Stimulated activated CD4-positive, alpha-beta T cell treated with anti-CD3 and anti-CD28 coated beads, Interleukin-1b, Interleukin-23, amount 100 ng/mL, for 48 hours (primary cell): Measurements from ENCODE around the gene DEXI.
"Not testable (repeated sequence)": the region's sequence is repeated elsewhere in the genome, so short reads cannot be mapped to it uniquely, and the experiment has no call there.

Source experiments
- DNase-seq: peaks from one replicate; pipeline ENCODE4 v3.0.0-alpha.2; 2020

The DEXI gene

GRCh38 chr16:10940501-10941079 lies 1.7 kb downstream of the DEXI start:
- no peak for DNase-seq

- no peak for DNase-seq
Measured at GRCh38 chr16:10939649-10940234, 2.5 kb downstream of the DEXI start.

GRCh38 chr16:10938796-10939648 lies 3.2 kb downstream of the DEXI start:
- DNase-seq, result no peak

- peak; percentile 61 for DNase-seq
Measured at GRCh38 chr16:10938321-10938720, 3.9 kb downstream of the DEXI start.

- no peak for DNase-seq
Measured at GRCh38 chr16:10937068-10937859, 5.0 kb downstream of the DEXI start.

- DNase-seq, result no peak
Measured at GRCh38 chr16:10936272-10936984, 5.8 kb downstream of the DEXI start.

GRCh38 chr16:10935226-10935915 lies 6.9 kb downstream of the DEXI start:
- DNase-seq, result no peak

- DNase-seq, result no peak
Measured at GRCh38 chr16:10934325-10935107, 7.8 kb downstream of the DEXI start.

- no peak for DNase-seq
Measured at GRCh38 chr16:10933865-10934264, 8.4 kb downstream of the DEXI start.

GRCh38 chr16:10932959-10933710 lies 9.1 kb downstream of the DEXI start:
- DNase-seq, result no peak

GRCh38 chr16:10931977-10932632 lies 10.2 kb downstream of the DEXI start:
- DNase-seq, result no peak

GRCh38 chr16:10931134-10931533 lies 11.1 kb downstream of the DEXI start:
- no peak for DNase-seq

- no peak for DNase-seq
Measured at GRCh38 chr16:10930755-10931093, 11.5 kb downstream of the DEXI start.

GRCh38 chr16:10929853-10930754 lies 12.2 kb downstream of the DEXI start:
- no peak for DNase-seq

- DNase-seq, result not testable (repeated sequence)
Measured at GRCh38 chr16:10929097-10929496, 13.2 kb downstream of the DEXI start.

GRCh38 chr16:10927497-10928112 lies 14.7 kb downstream of the DEXI start:
- DNase-seq, result no peak

- DNase-seq, result no peak
Measured at GRCh38 chr16:10926867-10927266, 15.4 kb downstream of the DEXI start.

- DNase-seq, result no peak
Measured at GRCh38 chr16:10926094-10926493, 16.2 kb downstream of the DEXI start.
